ENCODE data around the gene EIF4E1B. TPM values are rescaled to one million over a fixed set of nuclear protein-coding genes. Genes with fewer than 3 reads are reported as not detected.

EIF4E1B gene
- total RNA-seq, 1 donor from 2014 or later: not detected

GRCh38 chr5:176664886-176665285 lies 34.4 kb downstream of the EIF4E1B start:
- intact Hi-C loops (cut with DNase I): no loop called here
- peaks cover 27% of the 10 kb centered on the region for H3K27me3 ChIP-seq
- no peaks in the 10 kb centered on the region for H3K9me3 ChIP-seq
- no peak overlapping the region for H3K4me3 ChIP-seq
- peaks cover 5% of the 10 kb centered on the region for H3K4me1 ChIP-seq
- DNase-seq (no peak), ATAC-seq (no peak)
- H3K36me3 ChIP-seq: no peaks in the 10 kb centered on the region
- no peak overlapping the region for H3K27ac ChIP-seq
- TF ChIP-seq CTCF (IDR thresholded peaks at IDR 0.05): no peak

- intact Hi-C loops (cut with DNase I): no loop called here
- ATAC-seq: no peak
- H3K27me3 ChIP-seq: peaks cover 33% of the 10 kb centered on the region
These were observed 35.0 kb downstream of the EIF4E1B start for GRCh38 chr5:176665517-176665916.

GRCh38 chr5:176667637-176668036 lies 37.2 kb downstream of the EIF4E1B start:
- Histone ChIP-seq H3K9me3 (no peaks in the 10 kb centered on the region), H3K4me3 (no peak overlapping the region), H3K36me3 (no peaks in the 10 kb centered on the region), H3K27ac (no peak overlapping the region), H3K27me3 (peaks cover 33% of the 10 kb centered on the region), H3K4me1 (no peaks in the 10 kb centered on the region)
- ATAC-seq (no peak), DNase-seq (no peak)
- TF ChIP-seq CTCF (IDR thresholded peaks at IDR 0.05): no peak
- intact Hi-C loops (cut with DNase I): no loop called here

More at GRCh38 chr5:176665517-176665916, 35.0 kb downstream of the EIF4E1B start:
- no peak overlapping the region for H3K4me3 ChIP-seq
- no peak overlapping the region for H3K27ac ChIP-seq
- H3K36me3 ChIP-seq: no peaks in the 10 kb centered on the region
- H3K9me3 ChIP-seq: no peaks in the 10 kb centered on the region
- no peak for TF ChIP-seq CTCF (IDR thresholded peaks at IDR 0.05)
- peaks cover 5% of the 10 kb centered on the region for H3K4me1 ChIP-seq
- DNase-seq: no peak

GRCh38 chr5:176670449-176670848 lies 40.0 kb downstream of the EIF4E1B start:
- ATAC-seq (no peak), DNase-seq (no peak)
- intact Hi-C loops (cut with DNase I): no loop called here
- Histone ChIP-seq H3K4me3 (no peak overlapping the region), H3K36me3 (no peaks in the 10 kb centered on the region), H3K9me3 (no peaks in the 10 kb centered on the region), H3K4me1 (no peaks in the 10 kb centered on the region), H3K27ac (no peak overlapping the region), H3K27me3 (peaks cover 24% of the 10 kb centered on the region)
- no peak for TF ChIP-seq CTCF (IDR thresholded peaks at IDR 0.05)

GRCh38 chr5:176671399-176671798 lies 40.9 kb downstream of the EIF4E1B start:
- Histone ChIP-seq H3K27me3 (peaks cover 24% of the 10 kb centered on the region), H3K4me1 (no peaks in the 10 kb centered on the region), H3K36me3 (no peaks in the 10 kb centered on the region), H3K27ac (no peak overlapping the region), H3K4me3 (no peak overlapping the region), H3K9me3 (no peaks in the 10 kb centered on the region)
- TF ChIP-seq CTCF (IDR thresholded peaks at IDR 0.05): no peak
- ATAC-seq: no peak
- DNase-seq: no peak
- intact Hi-C loops (cut with DNase I): no loop called here

All from upper lobe of right lung (tissue), 1 donor.